K562 (cell line): Measurements from ENCODE around the gene NPHS2. TPM values are rescaled to one million over a fixed set of nuclear protein-coding genes. Genes with fewer than 3 reads are reported as not detected.

ENCODE experiments used
- CAMTA2 ChIP-seq: fragments of 250-450 bp; sonication (Bioruptor Pico); conservative IDR thresholded peaks from 2 replicates; pipeline ENCODE4 v1.5.1; 2022
- CREM ChIP-seq: IDR thresholded peaks from 2 replicates; pipeline ENCODE4 v1.6.1; 2014; ENCODE audit warnings: antibody characterized with exemption, low read depth
- E2F6 ChIP-seq, 2 experiments: IDR thresholded peaks; 2 replicates each; pipeline ENCODE4 v1.6.1; 2011; ENCODE audit warnings: borderline replicate concordance in 1 of 2, control low read depth in 1 of 2, low read depth in 1 of 2, low read length in 1 of 2, mild to moderate bottlenecking in 1 of 2, mixed read lengths in 1 of 2, moderate library complexity in 1 of 2; ENCODE audit not compliant: insufficient read depth in 1 of 2, insufficient read length in 1 of 2, poor library complexity in 1 of 2, severe bottlenecking in 1 of 2; ENCODE audit errors: extremely low read depth in 1 of 2
- GTF2F1 ChIP-seq: IDR thresholded peaks from 2 replicates; pipeline ENCODE4 v1.6.1; 2011; ENCODE audit warnings: low read depth, low read length, improper control_type of control experiment
- NRF1 ChIP-seq, 2 experiments: fragments of 450-650 bp; IDR thresholded peaks in 1 of 2; conservative IDR thresholded peaks in 1 of 2; 2 replicates each; pipeline ENCODE4 v1.6.1; 2014; ENCODE audit warnings: mild to moderate bottlenecking in 2 of 2
- SMARCC2 ChIP-seq: fragments of 450-650 bp; IDR thresholded peaks from 2 replicates; pipeline ENCODE4 v1.6.1; 2017; ENCODE audit warnings: antibody characterized with exemption, moderate library complexity, mild to moderate bottlenecking, low read depth
- ZNF407 ChIP-seq: fragments of 450-650 bp; IDR thresholded peaks from 2 replicates; pipeline ENCODE4 v1.6.1; 2016; ENCODE audit warnings: low read depth
- ZNF592 ChIP-seq: fragments of 450-650 bp; IDR thresholded peaks from 2 replicates; pipeline ENCODE4 v1.6.1; 2017; ENCODE audit warnings: antibody characterized with exemption, mild to moderate bottlenecking
- polyA plus RNA-seq, 8 experiments: library from polyadenylated mRNA; depleted of rRNA in 4 of 8; stranded (reverse) in 5 of 8; unstranded in 3 of 8; fragments of >200 nt; fragmentation: Nextera tagmentation in 2 of 8; fragmentation: Illumina TruSeq in 1 of 8; extraction: Ambion mirVana in 2 of 8; extraction: Trizol in 1 of 8; gene quantifications; 2 replicates each; pipeline versions ENCODE4 v1.2.1 to v1.2.3, GENCODE V29; 2011 to 2014; ENCODE audit warnings: inconsistent platforms in 1 of 8, missing spikeins in 1 of 8
- total RNA-seq, 7 experiments: library from RNA; depleted of rRNA in 6 of 7; stranded (reverse); fragments of >200 nt in 6 of 7; fragmentation: Illumina TruSeq in 2 of 7; extraction: Trizol in 2 of 7; gene quantifications; 2 replicates each; pipeline versions ENCODE4 v1.2.1 to v1.2.3, GENCODE V29; 2011 to 2021; ENCODE audit warnings: low replicate concordance in 1 of 7
- TF ChIP-seq, protein P1 (sequence below): fragments of 250-450 bp; sonication (Bioruptor Pico); IDR thresholded peaks from 2 replicates; pipeline ENCODE4 v1.5.0; 2021; ENCODE audit warnings: mild to moderate bottlenecking, borderline replicate concordance

NPHS2 gene
- total and polyA plus RNA-seq, 9 of the 15 experiments (the other 6 are each of a cell fraction or from before 2014, with no cell fraction given) = not detected

- TF ChIP-seq ZNF592 (no peak), GTF2F1 (no peak), SMARCC2 (no peak), CREM (no peak), E2F6 (IDR thresholded peaks at IDR 0.05; ENCODE audit: borderline replicate concordance in 1 of 2, extremely low read depth in 1 of 2, insufficient read depth in 1 of 2, insufficient read length in 1 of 2, low read depth in 1 of 2, low read length in 1 of 2, poor library complexity in 1 of 2, severe bottlenecking in 1 of 2) (peak; percentile 30 to 78), ZNF407 (no peak), CAMTA2 (no peak), NRF1 (conservative IDR thresholded peaks at IDR 0.05 in 1 of 2, IDR thresholded peaks at IDR 0.05 in 1 of 2) (peak; percentile 87 to 89)
- TF ChIP-seq, protein P1, sequence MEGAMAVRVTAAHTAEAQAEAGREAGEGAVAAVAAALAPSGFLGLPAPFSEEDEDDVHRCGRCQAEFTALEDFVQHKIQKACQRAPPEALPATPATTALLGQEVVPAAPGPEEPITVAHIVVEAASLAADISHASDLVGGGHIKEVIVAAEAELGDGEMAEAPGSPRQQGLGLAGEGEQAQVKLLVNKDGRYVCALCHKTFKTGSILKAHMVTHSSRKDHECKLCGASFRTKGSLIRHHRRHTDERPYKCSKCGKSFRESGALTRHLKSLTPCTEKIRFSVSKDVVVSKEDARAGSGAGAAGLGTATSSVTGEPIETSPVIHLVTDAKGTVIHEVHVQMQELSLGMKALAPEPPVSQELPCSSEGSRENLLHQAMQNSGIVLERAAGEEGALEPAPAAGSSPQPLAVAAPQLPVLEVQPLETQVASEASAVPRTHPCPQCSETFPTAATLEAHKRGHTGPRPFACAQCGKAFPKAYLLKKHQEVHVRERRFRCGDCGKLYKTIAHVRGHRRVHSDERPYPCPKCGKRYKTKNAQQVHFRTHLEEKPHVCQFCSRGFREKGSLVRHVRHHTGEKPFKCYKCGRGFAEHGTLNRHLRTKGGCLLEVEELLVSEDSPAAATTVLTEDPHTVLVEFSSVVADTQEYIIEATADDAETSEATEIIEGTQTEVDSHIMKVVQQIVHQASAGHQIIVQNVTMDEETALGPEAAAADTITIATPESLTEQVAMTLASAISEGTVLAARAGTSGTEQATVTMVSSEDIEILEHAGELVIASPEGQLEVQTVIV (CRISPR knock-in tag) = no peak
Observed at GRCh38 chr1:179591592-179592580, 16.1 kb upstream of the NPHS2 start, which contains the start of gene TDRD5 (continued).
